Left ventricle myocardium inferior (tissue), 1 donor: ENCODE measurements around the gene BMPR1B. TPM values are rescaled to one million over a fixed set of nuclear protein-coding genes. Genes with fewer than 3 reads are reported as not detected.

ENCODE experiments used
- DNase-seq: peaks from one replicate; pipeline ENCODE4 v3.0.0-alpha.2; 2020
- H3K27ac ChIP-seq: fragments of 200-600 bp; replicated peaks from 2 replicates; pipeline ENCODE4 v1.8.0; 2021
- H3K27me3 ChIP-seq: fragments of 200-600 bp; 2 replicates; pipeline ENCODE4 v1.8.0; 2021; ENCODE audit warnings: low read depth
- H3K36me3 ChIP-seq: fragments of 200-600 bp; 2 replicates; pipeline ENCODE4 v1.8.0; 2021
- H3K4me1 ChIP-seq: fragments of 200-600 bp; 2 replicates; pipeline ENCODE4 v1.8.0; 2021
- H3K4me3 ChIP-seq: fragments of 200-600 bp; 2 replicates; pipeline ENCODE4 v1.8.0; 2021; ENCODE audit warnings: mild to moderate bottlenecking, moderate library complexity
- H3K9me3 ChIP-seq: fragments of 200-600 bp; replicated peaks from 2 replicates; pipeline ENCODE4 v1.8.0; 2021
- CTCF ChIP-seq: fragments of 200-600 bp; IDR thresholded peaks from 2 replicates; pipeline ENCODE4 v1.8.0; 2021; ENCODE audit warnings: antibody characterized with exemption, mild to moderate bottlenecking, borderline replicate concordance
- intact Hi-C: fragments of 100-400 bp; cut with micrococcal nuclease; formaldehyde crosslinking; loops from one replicate; pipeline ENCODE4 v1.11.0; 2022
- total RNA-seq: library from RNA; stranded (reverse); fragmentation: NEBNext Ultra II Directional; extraction: Animal tissue kit (Norgen Biotek cat#: 25700); gene quantifications from one replicate; pipeline ENCODE4 v1.2.1, GENCODE V29; 2021
- donor health status: DM: no; HTN: yes; CAD: no; lungs with severe emphysema.

The BMPR1B gene
- total RNA-seq, 1 donor from 2014 or later, result 3.0 TPM

- intact Hi-C loops, result no loop called here
- DNase-seq, result no peak
- no peak for TF ChIP-seq CTCF
- Histone ChIP-seq H3K27ac (no peak overlapping the region), H3K27me3 (peaks cover 4% of the 10 kb centered on the region), H3K4me1 (peaks cover 5% of the 10 kb centered on the region), H3K9me3 (no peaks in the 10 kb centered on the region), H3K4me3 (no peak overlapping the region), H3K36me3 (no peaks in the 10 kb centered on the region)
Measured at GRCh38 chr4:95044324-95044837, 286.6 kb downstream of the BMPR1B start.

- peaks cover 5% of the 10 kb centered on the region for H3K4me1 ChIP-seq
- DNase-seq, result no peak
- no peaks in the 10 kb centered on the region for H3K36me3 ChIP-seq
- no peaks in the 10 kb centered on the region for H3K9me3 ChIP-seq
- no peak overlapping the region for H3K27ac ChIP-seq
- H3K4me3 ChIP-seq, result no peak overlapping the region
- TF ChIP-seq CTCF, result no peak
- intact Hi-C loops, result no loop called here
- peaks cover 4% of the 10 kb centered on the region for H3K27me3 ChIP-seq
Measured at GRCh38 chr4:95045429-95045828, 287.7 kb downstream of the BMPR1B start.

GRCh38 chr4:95048296-95048695 is 290.5 kb downstream of the BMPR1B start:
- H3K9me3 ChIP-seq, result no peaks in the 10 kb centered on the region
- no peak overlapping the region for H3K4me3 ChIP-seq
- no peak for TF ChIP-seq CTCF
- H3K36me3 ChIP-seq, result no peaks in the 10 kb centered on the region
- intact Hi-C loops, result no loop called here
- H3K27ac ChIP-seq, result no peak overlapping the region
- no peaks in the 10 kb centered on the region for H3K27me3 ChIP-seq
- peaks cover 11% of the 10 kb centered on the region for H3K4me1 ChIP-seq
- DNase-seq, result no peak

- H3K36me3 ChIP-seq, result no peaks in the 10 kb centered on the region
Measured at GRCh38 chr4:95049551-95050233, 291.9 kb downstream of the BMPR1B start.

GRCh38 chr4:95050980-95051701 is 293.4 kb downstream of the BMPR1B start:
- Histone ChIP-seq H3K9me3 (no peaks in the 10 kb centered on the region), H3K4me1 (peaks cover 6% of the 10 kb centered on the region), H3K4me3 (no peak overlapping the region), H3K27ac (no peak overlapping the region), H3K27me3 (no peaks in the 10 kb centered on the region), H3K36me3 (no peaks in the 10 kb centered on the region)
- TF ChIP-seq CTCF, result no peak
- DNase-seq, result no peak
- intact Hi-C loops, result no loop called here

More at GRCh38 chr4:95049551-95050233, 291.9 kb downstream of the BMPR1B start:
- no peak overlapping the region for H3K27ac ChIP-seq
- H3K9me3 ChIP-seq, result no peaks in the 10 kb centered on the region
- DNase-seq, result no peak
- no peak overlapping the region for H3K4me3 ChIP-seq
- no peaks in the 10 kb centered on the region for H3K27me3 ChIP-seq
- intact Hi-C loops, result no loop called here
- TF ChIP-seq CTCF, result no peak
- peaks cover 11% of the 10 kb centered on the region for H3K4me1 ChIP-seq
